Spleen (tissue), 11 donors: ENCODE results near the gene TOM1L1. TPM values are rescaled to one million over a fixed set of nuclear protein-coding genes. Genes with fewer than 3 reads are reported as not detected.

Experiments
- DNase-seq: peaks from one replicate; pipeline ENCODE4 v3.0.0-alpha.2; 2020
- H3K27ac ChIP-seq, 8 donors: fragments of 200-600 bp; sonication (generic) in 7 of 8; 1 replicate in 4 of 8; 2 replicates in 4 of 8; pipeline versions ENCODE4 v1.5.0 to v1.8.0; 2016 to 2021; ENCODE audit warnings: inconsistent platforms in 4 of 8, mild to moderate bottlenecking in 4 of 8, moderate library complexity in 1 of 8
- H3K27me3 ChIP-seq, 7 donors: fragments of 200-600 bp; sonication (generic) in 6 of 7; replicated peaks in 1 of 7; 1 replicate in 4 of 7; 2 replicates in 3 of 7; pipeline versions ENCODE4 v1.5.0 to v1.8.0; 2016 to 2021; ENCODE audit warnings: inconsistent platforms in 3 of 7, mild to moderate bottlenecking in 1 of 7
- H3K36me3 ChIP-seq, 6 donors: fragments of 200-600 bp; sonication (generic) in 5 of 6; 1 replicate in 4 of 6; 2 replicates in 2 of 6; pipeline versions ENCODE4 v1.5.0 to v1.8.0; 2016 to 2021; ENCODE audit warnings: inconsistent platforms in 2 of 6
- H3K4me1 ChIP-seq, 6 donors: fragments of 200-600 bp; sonication (generic) in 5 of 6; 1 replicate in 3 of 6; 2 replicates in 3 of 6; pipeline versions ENCODE4 v1.5.0 to v1.8.0; 2016 to 2021; ENCODE audit warnings: inconsistent platforms in 3 of 6
- H3K4me3 ChIP-seq, 8 donors: fragments of 200-600 bp; sonication (generic) in 7 of 8; 1 replicate in 4 of 8; 2 replicates in 4 of 8; pipeline versions ENCODE4 v1.5.0 to v1.8.0; 2016 to 2021; ENCODE audit warnings: inconsistent platforms in 4 of 8, mild to moderate bottlenecking in 4 of 8, moderate library complexity in 2 of 8
- H3K9me3 ChIP-seq, 8 donors: fragments of 200-600 bp; sonication (generic) in 7 of 8; 1 replicate in 4 of 8; 2 replicates in 4 of 8; pipeline versions ENCODE4 v1.5.0 to v1.8.0; 2016 to 2021; ENCODE audit warnings: inconsistent platforms in 4 of 8
- CTCF ChIP-seq, 11 experiments: fragments of 200-600 bp in 7 of 11; fragments of 450-650 bp in 4 of 11; sonication (generic) in 4 of 11; IDR thresholded peaks in 8 of 11; conservative IDR thresholded peaks in 3 of 11; 1 replicate in 7 of 11; 2 replicates in 4 of 11; pipeline versions ENCODE4 v1.4.0 to v1.8.0; 2016 to 2021; ENCODE audit warnings: antibody characterized with exemption in 11 of 11, inconsistent platforms in 4 of 11, mild to moderate bottlenecking in 1 of 11
- POLR2A ChIP-seq, 3 donors: fragments of 450-650 bp; IDR thresholded peaks; one replicate each; pipeline ENCODE4 v1.5.1; 2017; ENCODE audit warnings: antibody characterized with exemption in 3 of 3, mild to moderate bottlenecking in 1 of 3
- POLR2AphosphoS5 ChIP-seq, 3 donors: sonication (generic); formaldehyde crosslinking; IDR thresholded peaks; one replicate each; pipeline ENCODE4 v1.5.1; 2017; ENCODE audit warnings: antibody characterized with exemption in 3 of 3
- WGBS, 5 donors: extraction: QIAGEN DNeasy Blood & Tissue Kit in 3 of 5; methylation state at CpG; one replicate each; pipeline versions ENCODE4 v1.1.5 to v1.1.7; 2013 to 2018; 5-methylcytosine and 5-hydroxymethylcytosine counted together
- intact Hi-C: fragments of 100-400 bp; cut with DNase I; formaldehyde crosslinking; loops from one replicate; pipeline ENCODE4 v1.15.0; 2023; ENCODE audit warnings: low total_unique reads
- polyA plus RNA-seq, 3 donors: library from polyadenylated mRNA; stranded (reverse); fragments of 200-250 nt; gene quantifications; one replicate each; pipeline ENCODE4 v1.2.1, GENCODE V29; 2013
- total RNA-seq, 7 donors: library from RNA; depleted of rRNA in 3 of 7; stranded (reverse); fragments of >200 nt in 3 of 7; fragmentation: NEBNext Ultra II Directional in 4 of 7; extraction: Animal tissue kit (Norgen Biotek cat#: 25700) in 4 of 7; gene quantifications; one replicate each; pipeline versions ENCODE4 v1.1.0 to v1.2.1, GENCODE V29; 2016 to 2021
- donor health status: healthy with polysubstance abuse.
- donor health status: DM: no; HTN: no; CAD: no; lungs with moderate emphysema.
- donor health status: DM: no; HTN: no; CAD: no.
- donor health status: Bipolar disorder and iron deficiency.
- donor health status: healthy.
- donor health status: DM: no; HTN: no; CAD: no.
- donor health status: DM: yes; HTN: yes; CAD: no.

Gene TOM1L1
- total and polyA plus RNA-seq, 10 donors, result 2.3 to 14.3 (median 4.2) TPM

GRCh38 chr17:54956791-54957190, 56.1 kb downstream of the TOM1L1 start:
- Histone ChIP-seq H3K36me3 (peaks cover 2 to 76% (median 38%) of the 10 kb centered on the region in 6 donors), H3K9me3 (no peaks in the 10 kb centered on the region), H3K27me3 (no peaks in the 10 kb centered on the region), H3K4me1 (no peaks in the 10 kb centered on the region), H3K27ac (no peak overlapping the region), H3K4me3 (no peak overlapping the region)
- intact Hi-C loops, result no loop called here
- 82 to 88% (median 86%) methylated on average over 3 of the region's 3 CpGs for WGBS, 5 donors
- TF ChIP-seq CTCF (IDR thresholded peaks at IDR 0.05 in 8 of 11, conservative IDR thresholded peaks at IDR 0.05 in 3 of 11), result no peak
- no peak for TF ChIP-seq POLR2AphosphoS5 (IDR thresholded peaks at IDR 0.05)
- no peak for TF ChIP-seq POLR2A (IDR thresholded peaks at IDR 0.05)
- DNase-seq, result no peak

- H3K36me3 ChIP-seq, result peaks cover 0 to 29% (median 13%) of the 10 kb centered on the region in 6 donors
- H3K9me3 ChIP-seq, result no peaks in the 10 kb centered on the region
- peaks cover 10 to 50% (median 32%) of the 10 kb centered on the region in 6 donors for H3K4me1 ChIP-seq
- H3K27ac ChIP-seq, result peak overlapping the region in 7 of 8 donors; percentile 74 to 90 (median 86)
- DNase-seq, result no peak
- no peaks in the 10 kb centered on the region for H3K27me3 ChIP-seq
- no peak for TF ChIP-seq POLR2A (IDR thresholded peaks at IDR 0.05)
- TF ChIP-seq POLR2AphosphoS5 (IDR thresholded peaks at IDR 0.05), result no peak
- peak in 2 of 11 experiments; percentile 24 to 30 for TF ChIP-seq CTCF (IDR thresholded peaks at IDR 0.05 in 8 of 11, conservative IDR thresholded peaks at IDR 0.05 in 3 of 11)
- intact Hi-C loops, result no loop called here
- 1% methylated on average over 21 of the region's 21 CpGs for WGBS, 5 donors
- H3K4me3 ChIP-seq, result peak overlapping the region; percentile 70 to 97 (median 92)
These were observed 67.1 kb downstream of the TOM1L1 start for GRCh38 chr17:54967621-54968261.

- H3K4me1 ChIP-seq, result peaks cover 10 to 50% (median 32%) of the 10 kb centered on the region in 6 donors
- peak; percentile 98 for DNase-seq
- H3K9me3 ChIP-seq, result no peaks in the 10 kb centered on the region
- peak within 1 kb of the TSS; percentile 74 to 90 (median 85) for H3K27ac ChIP-seq
- intact Hi-C loops, result no loop called here
- peaks cover 0 to 22% (median 6%) of the 10 kb centered on the region in 6 donors for H3K36me3 ChIP-seq
- TF ChIP-seq POLR2A (IDR thresholded peaks at IDR 0.05) (peak in 1 of 3 donors; percentile 79), CTCF (IDR thresholded peaks at IDR 0.05 in 8 of 11, conservative IDR thresholded peaks at IDR 0.05 in 3 of 11) (peak in 7 of 11 experiments; percentile 17 to 52 (median 41)), POLR2AphosphoS5 (IDR thresholded peaks at IDR 0.05) (peak; percentile 89 to 93 (median 90))
- 0% methylated on average over 53 to 57 of the region's 57 CpGs for WGBS, 5 donors
- peak within 1 kb of the TSS; percentile 70 to 97 (median 92) for H3K4me3 ChIP-seq
- no peaks in the 10 kb centered on the region for H3K27me3 ChIP-seq
These were observed 67.8 kb downstream of the TOM1L1 start, which contains the start of the genes COX11 and STXBP4 for GRCh38 chr17:54968262-54968987. COX11 (minus strand) TSS chr17:54968654; CDS start chr17:54968646, 8 bp downstream. STXBP4 (plus strand) TSS chr17:54968765; CDS start chr17:54986220, 17,455 bp downstream.

- H3K36me3 ChIP-seq, result peaks cover 0 to 17% (median 4%) of the 10 kb centered on the region in 6 donors
- intact Hi-C loops, result no loop called here
- no peak for TF ChIP-seq POLR2AphosphoS5 (IDR thresholded peaks at IDR 0.05)
- no peak for TF ChIP-seq POLR2A (IDR thresholded peaks at IDR 0.05)
- TF ChIP-seq CTCF (IDR thresholded peaks at IDR 0.05 in 8 of 11, conservative IDR thresholded peaks at IDR 0.05 in 3 of 11), result no peak
- H3K4me1 ChIP-seq, result peaks cover 10 to 50% (median 32%) of the 10 kb centered on the region in 6 donors
- H3K27me3 ChIP-seq, result no peaks in the 10 kb centered on the region
- no peaks in the 10 kb centered on the region for H3K9me3 ChIP-seq
- DNase-seq, result no peak
- H3K27ac ChIP-seq, result peak overlapping the region; percentile 74 to 90 (median 85)
- WGBS, 5 donors, result 0% methylated on average over 11 to 13 of the region's 13 CpGs
- peak overlapping the region; percentile 70 to 97 (median 92) for H3K4me3 ChIP-seq
These were observed 68.3 kb downstream of the TOM1L1 start for GRCh38 chr17:54968988-54969332.
